Heart left ventricle (tissue), 16 donors: ENCODE measurements around the gene TYMS. TPM values are rescaled to one million over a fixed set of nuclear protein-coding genes. Genes with fewer than 3 reads are reported as not detected.

ENCODE experiments used
- ATAC-seq, 4 donors: fragments of 200-7000 bp; cut with Tn5 transposase; one replicate each; pipeline ENCODE4 v1.9.1; 2020 to 2022; ENCODE audit warnings: moderate library complexity in 4 of 4, mild to moderate bottlenecking in 3 of 4, moderate number of reproducible peaks in 1 of 4
- DNase-seq, 5 donors: peaks; one replicate each; pipeline ENCODE4 v3.0.0-alpha.2; 2020
- H3K27ac ChIP-seq, 12 donors: fragments of 200-600 bp; sonication (generic) in 4 of 12; one replicate each; pipeline versions ENCODE4 v1.5.0 to v1.8.0; 2016 to 2022; ENCODE audit warnings: mild to moderate bottlenecking in 2 of 12
- H3K27me3 ChIP-seq, 9 donors: fragments of 200-600 bp; sonication (generic) in 2 of 9; one replicate each; pipeline versions ENCODE4 v1.5.1 to v1.8.0; 2016 to 2022; ENCODE audit warnings: mild to moderate bottlenecking in 3 of 9
- H3K36me3 ChIP-seq, 9 donors: fragments of 200-600 bp; sonication (generic) in 2 of 9; one replicate each; pipeline versions ENCODE4 v1.5.0 to v1.8.0; 2018 to 2022; ENCODE audit warnings: mild to moderate bottlenecking in 2 of 9
- H3K4me1 ChIP-seq, 12 donors: fragments of 200-600 bp; sonication (generic) in 4 of 12; one replicate each; pipeline versions ENCODE4 v1.5.0 to v1.8.0; 2016 to 2022; ENCODE audit warnings: mild to moderate bottlenecking in 3 of 12
- H3K4me3 ChIP-seq, 12 donors: fragments of 200-600 bp; sonication (generic) in 4 of 12; one replicate each; pipeline versions ENCODE4 v1.5.0 to v1.8.0; 2017 to 2022; ENCODE audit warnings: mild to moderate bottlenecking in 9 of 12, moderate library complexity in 4 of 12
- H3K9me3 ChIP-seq, 12 donors: fragments of 200-600 bp; sonication (generic) in 4 of 12; one replicate each; pipeline versions ENCODE4 v1.5.0 to v1.8.0; 2016 to 2022; ENCODE audit warnings: mild to moderate bottlenecking in 1 of 12
- POLR2A ChIP-seq, 2 donors: fragments of 450-650 bp; IDR thresholded peaks; one replicate each; pipeline ENCODE4 v1.6.1; 2017; ENCODE audit warnings: antibody characterized with exemption in 2 of 2, mild to moderate bottlenecking in 2 of 2, moderate library complexity in 2 of 2
- WGBS, 4 donors: extraction: QIAGEN DNeasy Blood & Tissue Kit in 2 of 4; methylation state at CpG; one replicate each; pipeline versions ENCODE4 v1.1.5 to v1.1.7; 2013 to 2018; 5-methylcytosine and 5-hydroxymethylcytosine counted together
- intact Hi-C, 10 donors: fragments of 100-400 bp; cut with DNase I; formaldehyde crosslinking; loops; one replicate each; pipeline versions ENCODE4 v1.11.1 to v1.14.2; 2022
- polyA plus RNA-seq, 2 donors: library from polyadenylated mRNA; stranded (reverse); fragments of 200-250 nt; gene quantifications; one replicate each; pipeline ENCODE4 v1.2.3, GENCODE V29; 2013
- total RNA-seq, 9 donors: library from RNA; depleted of rRNA in 2 of 9; stranded (reverse); fragments of >200 nt in 2 of 9; fragmentation: NEBNext Ultra II Directional in 3 of 9; extraction: Animal tissue kit (Norgen Biotek cat#: 25700) in 3 of 9; gene quantifications; one replicate each; pipeline versions ENCODE4 v1.1.0 to v1.2.4, GENCODE V29; 2016 to 2023
- TF ChIP-seq, protein P1 (sequence below), 12 donors: fragments of 200-600 bp; sonication (generic) in 4 of 12; IDR thresholded peaks; one replicate each; pipeline versions ENCODE4 v1.5.0 to v1.8.0; 2018 to 2022; ENCODE audit warnings: antibody characterized with exemption in 12 of 12, mild to moderate bottlenecking in 5 of 12
- donor health status: ischemic (EF 13 %, LVEDD 7.1; RV severe dilation, severe dysfunction).
- donor health status: healthy with polysubstance abuse.
- donor health status: DM: no; HTN: yes; CAD: no.
- donor health status: DM: no; HTN: no; CAD: no.
- donor health status: ischemic (EF 25% LVEDD 6.9; RV normal size, moderate dysfunction).
- donor health status: ischemic (EF 25% LVEDD 5.7; RV mildly dilated, moderate dysfunction).
- donor health status: healthy.
- donor health status: DM: yes; HTN: yes; CAD: no.
- donor health status: ischemic (EF 35%, LVEDD 5.7; RV mildly dilated, moderate dysfunction).
- donor health status: nonischemic (EF 11% LVEDD 7.7; RV severe dilation, severe dysfunction).
- donor health status: DM: yes; HTN: yes; CAD: no.
- donor health status: PGD.
- donor health status: ischemic (EF 29% LVEDD 5.4; RV normal size, mild dysfunction).
- donor health status: nonischemic (EF 23%, LVEDD 6.1; RV moderate dilation, normal function).

TYMS gene
- total and polyA plus RNA-seq, 11 donors = 0.34 to 32.3 (median 2.2) TPM; not detected in 1

DNA sequence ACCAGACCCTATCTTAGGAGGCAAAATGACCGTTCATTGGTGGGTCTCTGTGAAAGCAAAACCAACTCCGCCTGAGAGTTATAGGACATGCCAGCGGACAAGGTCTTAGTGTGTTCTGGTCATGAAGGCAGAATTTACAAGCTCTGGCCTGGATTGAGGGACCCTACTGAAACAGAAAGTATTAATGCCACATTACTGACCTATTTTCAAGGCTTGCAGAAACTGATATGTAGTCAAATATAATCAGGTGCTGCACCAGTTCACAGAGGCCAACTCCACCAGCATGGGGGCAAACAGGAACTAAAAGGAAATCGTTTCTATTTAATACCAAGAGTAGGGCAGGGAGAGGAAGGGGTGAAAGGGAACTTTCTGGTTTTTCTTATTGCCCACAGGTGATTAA lies 19.7 kb downstream of the TYMS start:
- H3K9me3 ChIP-seq = no peaks in the 10 kb centered on the region
- no peak overlapping the region for H3K27ac ChIP-seq
- DNase-seq (no peak), ATAC-seq (no peak)
- intact Hi-C loops = no loop called here
- H3K36me3 ChIP-seq = peaks cover 0 to 84% (median 66%) of the 10 kb centered on the region in 9 donors
- 68 to 88% (median 86%) methylated on average over 4 of the region's 4 CpGs for WGBS, 4 donors
- H3K27me3 ChIP-seq = no peaks in the 10 kb centered on the region
- TF ChIP-seq POLR2A (IDR thresholded peaks at IDR 0.05) = no peak
- TF ChIP-seq, protein P1, sequence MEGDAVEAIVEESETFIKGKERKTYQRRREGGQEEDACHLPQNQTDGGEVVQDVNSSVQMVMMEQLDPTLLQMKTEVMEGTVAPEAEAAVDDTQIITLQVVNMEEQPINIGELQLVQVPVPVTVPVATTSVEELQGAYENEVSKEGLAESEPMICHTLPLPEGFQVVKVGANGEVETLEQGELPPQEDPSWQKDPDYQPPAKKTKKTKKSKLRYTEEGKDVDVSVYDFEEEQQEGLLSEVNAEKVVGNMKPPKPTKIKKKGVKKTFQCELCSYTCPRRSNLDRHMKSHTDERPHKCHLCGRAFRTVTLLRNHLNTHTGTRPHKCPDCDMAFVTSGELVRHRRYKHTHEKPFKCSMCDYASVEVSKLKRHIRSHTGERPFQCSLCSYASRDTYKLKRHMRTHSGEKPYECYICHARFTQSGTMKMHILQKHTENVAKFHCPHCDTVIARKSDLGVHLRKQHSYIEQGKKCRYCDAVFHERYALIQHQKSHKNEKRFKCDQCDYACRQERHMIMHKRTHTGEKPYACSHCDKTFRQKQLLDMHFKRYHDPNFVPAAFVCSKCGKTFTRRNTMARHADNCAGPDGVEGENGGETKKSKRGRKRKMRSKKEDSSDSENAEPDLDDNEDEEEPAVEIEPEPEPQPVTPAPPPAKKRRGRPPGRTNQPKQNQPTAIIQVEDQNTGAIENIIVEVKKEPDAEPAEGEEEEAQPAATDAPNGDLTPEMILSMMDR (IDR thresholded peaks at IDR 0.05) = no peak
- peaks cover 0 to 6% (median 0%) of the 10 kb centered on the region in 12 donors for H3K4me1 ChIP-seq
- no peak overlapping the region for H3K4me3 ChIP-seq

DNA sequence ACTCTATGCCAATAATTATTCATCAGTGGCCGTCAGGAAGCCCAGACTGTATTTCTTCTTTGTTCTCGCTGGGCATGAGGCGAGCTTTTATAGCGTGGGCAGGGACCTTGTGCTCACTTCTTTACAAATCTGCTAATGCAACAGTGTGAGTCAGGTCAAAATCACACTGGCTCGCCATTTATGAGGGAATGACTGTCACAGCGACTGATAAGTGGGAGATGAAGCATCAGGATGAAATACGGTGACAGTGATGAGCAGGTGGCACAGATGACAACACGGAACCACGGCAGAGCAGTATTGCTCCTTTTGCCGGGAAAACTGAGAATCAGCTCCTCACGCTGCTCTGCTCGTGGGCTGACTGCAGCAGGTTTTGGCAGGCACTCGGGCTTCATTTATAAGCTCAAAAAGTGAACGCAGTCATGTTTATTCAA lies 20.5 kb downstream of the TYMS start:
- Histone ChIP-seq H3K9me3 (no peaks in the 10 kb centered on the region), H3K27ac (no peak overlapping the region), H3K27me3 (no peaks in the 10 kb centered on the region), H3K4me3 (no peak overlapping the region), H3K4me1 (peaks cover 0 to 6% (median 0%) of the 10 kb centered on the region in 12 donors), H3K36me3 (peaks cover 0 to 80% (median 64%) of the 10 kb centered on the region in 9 donors)
- TF ChIP-seq, protein P1 (IDR thresholded peaks at IDR 0.05) = no peak
- TF ChIP-seq POLR2A (IDR thresholded peaks at IDR 0.05) = no peak
- 91 to 96% (median 93%) methylated on average over 14 of the region's 14 CpGs for WGBS, 4 donors
- no peak for ATAC-seq
- intact Hi-C loops = no loop called here
- DNase-seq = no peak

GRCh38 chr18:678482-679182 lies 21.2 kb downstream of the TYMS start:
- Histone ChIP-seq H3K4me1 (peaks cover 0 to 6% (median 0%) of the 10 kb centered on the region in 12 donors), H3K4me3 (no peak overlapping the region), H3K27ac (no peak overlapping the region), H3K9me3 (no peaks in the 10 kb centered on the region), H3K27me3 (no peaks in the 10 kb centered on the region), H3K36me3 (peaks cover 0 to 79% (median 60%) of the 10 kb centered on the region in 9 donors)
- intact Hi-C loops = no loop called here
- no peak for DNase-seq
- peak in 1 of 4 donors; percentile 16 for ATAC-seq
- 90 to 95% (median 93%) methylated on average over 15 of the region's 15 CpGs for WGBS, 4 donors
- TF ChIP-seq, protein P1 (IDR thresholded peaks at IDR 0.05) = no peak
- no peak for TF ChIP-seq POLR2A (IDR thresholded peaks at IDR 0.05)

- ATAC-seq (no peak), DNase-seq (no peak)
- intact Hi-C loops = no loop called here
- Histone ChIP-seq H3K27me3 (no peaks in the 10 kb centered on the region), H3K36me3 (peaks cover 0 to 74% (median 54%) of the 10 kb centered on the region in 9 donors), H3K4me1 (no peaks in the 10 kb centered on the region), H3K4me3 (no peak overlapping the region), H3K9me3 (no peaks in the 10 kb centered on the region), H3K27ac (no peak overlapping the region)
- no peak for TF ChIP-seq POLR2A (IDR thresholded peaks at IDR 0.05)
- TF ChIP-seq, protein P1 (IDR thresholded peaks at IDR 0.05) = no peak
- 97 to 100% (median 97%) methylated on average over 4 of the region's 4 CpGs for WGBS, 4 donors
Measured at GRCh38 chr18:679516-679915, 22.1 kb downstream of the TYMS start.
